ENCODE measurements around the gene HP.

GRCh38 chr16:72072514-72073342, 18.4 kb downstream of the HP start:
- TF ChIP-seq, protein P1, sequence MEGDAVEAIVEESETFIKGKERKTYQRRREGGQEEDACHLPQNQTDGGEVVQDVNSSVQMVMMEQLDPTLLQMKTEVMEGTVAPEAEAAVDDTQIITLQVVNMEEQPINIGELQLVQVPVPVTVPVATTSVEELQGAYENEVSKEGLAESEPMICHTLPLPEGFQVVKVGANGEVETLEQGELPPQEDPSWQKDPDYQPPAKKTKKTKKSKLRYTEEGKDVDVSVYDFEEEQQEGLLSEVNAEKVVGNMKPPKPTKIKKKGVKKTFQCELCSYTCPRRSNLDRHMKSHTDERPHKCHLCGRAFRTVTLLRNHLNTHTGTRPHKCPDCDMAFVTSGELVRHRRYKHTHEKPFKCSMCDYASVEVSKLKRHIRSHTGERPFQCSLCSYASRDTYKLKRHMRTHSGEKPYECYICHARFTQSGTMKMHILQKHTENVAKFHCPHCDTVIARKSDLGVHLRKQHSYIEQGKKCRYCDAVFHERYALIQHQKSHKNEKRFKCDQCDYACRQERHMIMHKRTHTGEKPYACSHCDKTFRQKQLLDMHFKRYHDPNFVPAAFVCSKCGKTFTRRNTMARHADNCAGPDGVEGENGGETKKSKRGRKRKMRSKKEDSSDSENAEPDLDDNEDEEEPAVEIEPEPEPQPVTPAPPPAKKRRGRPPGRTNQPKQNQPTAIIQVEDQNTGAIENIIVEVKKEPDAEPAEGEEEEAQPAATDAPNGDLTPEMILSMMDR (IDR thresholded peaks at IDR 0.05), result no peak
- no peak for TF ChIP-seq POLR2A (IDR thresholded peaks at IDR 0.05)
